C4-2B (cell line): ENCODE results near the gene DESI1.
"Not testable (repeated sequence)": the region's sequence is repeated elsewhere in the genome, so short reads cannot be mapped to it uniquely, and the experiment has no call there.

Experiments
- CTCF ChIP-seq: fragments of 450-650 bp; conservative IDR thresholded peaks from 2 replicates; pipeline ENCODE4 v1.5.1; 2017; ENCODE audit warnings: mild to moderate bottlenecking
- ZFX ChIP-seq: fragments of 450-650 bp; IDR thresholded peaks from 2 replicates; pipeline ENCODE4 v1.6.1; 2017

DNA sequence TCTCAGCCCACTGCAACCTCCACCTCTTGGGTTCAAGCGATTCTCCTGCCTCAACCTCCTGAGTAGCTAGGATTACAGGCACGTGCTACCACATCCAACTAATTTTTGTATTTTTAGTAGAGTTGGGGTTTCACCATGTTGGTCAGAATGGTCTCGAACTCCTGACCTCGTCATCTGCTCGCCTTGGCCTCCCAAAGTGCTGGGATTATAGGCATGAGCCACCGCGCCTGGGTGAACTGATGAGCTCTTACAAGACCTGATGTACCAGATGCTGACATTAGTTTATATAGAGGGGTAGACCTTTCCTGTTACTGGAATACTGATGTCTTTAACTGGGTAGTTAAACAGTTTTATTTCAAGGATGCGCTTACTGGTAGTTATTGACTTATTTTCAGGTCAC is 13.8 kb upstream of the DESI1 start:
- TF ChIP-seq CTCF, ZFX: not testable (repeated sequence)
